ENCODE measurements around the gene PROSER1. TPM values are rescaled to one million over a fixed set of nuclear protein-coding genes. Genes with fewer than 3 reads are reported as not detected.

The PROSER1 gene
- total and polyA plus RNA-seq, 10 of the 15 experiments (the other 5 are each of a cell fraction or from before 2014, with no cell fraction given), result 14.3 to 66.0 (median 26.9) TPM

DNA sequence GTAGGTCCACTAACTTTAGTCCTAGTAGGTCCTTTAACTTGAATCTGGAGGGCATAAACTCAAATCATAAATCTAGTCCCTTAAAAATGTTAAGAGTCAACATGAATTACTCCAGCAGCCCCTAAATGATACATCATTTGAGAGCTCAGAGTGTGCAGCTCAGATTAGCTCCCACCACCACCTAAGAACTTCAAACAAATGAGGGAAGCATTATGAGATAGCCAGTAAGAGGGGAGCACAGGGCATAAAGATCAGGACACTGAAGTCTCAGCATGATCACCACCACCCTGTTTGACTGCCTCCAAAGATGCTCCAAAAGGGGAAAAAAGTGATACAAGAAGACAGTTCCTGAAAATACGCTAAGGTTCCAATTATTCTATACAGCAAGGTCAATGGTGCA lies 5.7 kb downstream of the PROSER1 start:
- TF ChIP-seq, protein P1, sequence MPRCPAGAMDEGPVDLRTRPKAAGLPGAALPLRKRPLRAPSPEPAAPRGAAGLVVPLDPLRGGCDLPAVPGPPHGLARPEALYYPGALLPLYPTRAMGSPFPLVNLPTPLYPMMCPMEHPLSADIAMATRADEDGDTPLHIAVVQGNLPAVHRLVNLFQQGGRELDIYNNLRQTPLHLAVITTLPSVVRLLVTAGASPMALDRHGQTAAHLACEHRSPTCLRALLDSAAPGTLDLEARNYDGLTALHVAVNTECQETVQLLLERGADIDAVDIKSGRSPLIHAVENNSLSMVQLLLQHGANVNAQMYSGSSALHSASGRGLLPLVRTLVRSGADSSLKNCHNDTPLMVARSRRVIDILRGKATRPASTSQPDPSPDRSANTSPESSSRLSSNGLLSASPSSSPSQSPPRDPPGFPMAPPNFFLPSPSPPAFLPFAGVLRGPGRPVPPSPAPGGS (IDR thresholded peaks at IDR 0.05; ENCODE audit: borderline replicate concordance, insufficient read depth, low read depth, low read length, poor library complexity, severe bottlenecking), result no peak
- TF ChIP-seq GATAD2B (conservative IDR thresholded peaks at IDR 0.05; ENCODE audit: low read depth) (no peak), JUNB (IDR thresholded peaks at IDR 0.05) (no peak), RELA (IDR thresholded peaks at IDR 0.05; ENCODE audit: borderline replicate concordance, partially characterized antibody) (no peak), SUPT20H (IDR thresholded peaks at IDR 0.05; ENCODE audit: borderline replicate concordance, control insufficient read depth, low read depth, low read length) (no peak), CREB1 (IDR thresholded peaks at IDR 0.05; ENCODE audit: low read depth) (no peak), RBBP5 (conservative IDR thresholded peaks at IDR 0.05) (no peak), GABPA (IDR thresholded peaks at IDR 0.05; ENCODE audit: low read depth) (no peak), ZZZ3 (IDR thresholded peaks at IDR 0.05; ENCODE audit: control insufficient read depth, insufficient read length, low read depth) (no peak), TCF3 (IDR thresholded peaks at IDR 0.05; ENCODE audit: borderline replicate concordance, insufficient read depth, low read depth, low read length) (no peak), BCL11A (IDR thresholded peaks at IDR 0.05; ENCODE audit: low read depth, low read length) (no peak), MYC (IDR thresholded peaks at IDR 0.05; ENCODE audit: insufficient read depth, insufficient read length, insufficient replicate concordance, low read length, severe bottlenecking) (no peak), BMI1 (IDR thresholded peaks at IDR 0.05; ENCODE audit: borderline replicate concordance) (no peak), ZBED1 (IDR thresholded peaks at IDR 0.05; ENCODE audit: borderline replicate concordance) (no peak), BHLHE40 (IDR thresholded peaks at IDR 0.05; ENCODE audit: borderline replicate concordance in 1 of 2, low read depth in 2 of 2, low read length in 1 of 2) (no peak), JUND (IDR thresholded peaks at IDR 0.05; ENCODE audit: low read depth, low read length) (no peak), HDAC6 (IDR thresholded peaks at IDR 0.05; ENCODE audit: unreplicated experiment) (no peak)
- TF ChIP-seq, protein P2, sequence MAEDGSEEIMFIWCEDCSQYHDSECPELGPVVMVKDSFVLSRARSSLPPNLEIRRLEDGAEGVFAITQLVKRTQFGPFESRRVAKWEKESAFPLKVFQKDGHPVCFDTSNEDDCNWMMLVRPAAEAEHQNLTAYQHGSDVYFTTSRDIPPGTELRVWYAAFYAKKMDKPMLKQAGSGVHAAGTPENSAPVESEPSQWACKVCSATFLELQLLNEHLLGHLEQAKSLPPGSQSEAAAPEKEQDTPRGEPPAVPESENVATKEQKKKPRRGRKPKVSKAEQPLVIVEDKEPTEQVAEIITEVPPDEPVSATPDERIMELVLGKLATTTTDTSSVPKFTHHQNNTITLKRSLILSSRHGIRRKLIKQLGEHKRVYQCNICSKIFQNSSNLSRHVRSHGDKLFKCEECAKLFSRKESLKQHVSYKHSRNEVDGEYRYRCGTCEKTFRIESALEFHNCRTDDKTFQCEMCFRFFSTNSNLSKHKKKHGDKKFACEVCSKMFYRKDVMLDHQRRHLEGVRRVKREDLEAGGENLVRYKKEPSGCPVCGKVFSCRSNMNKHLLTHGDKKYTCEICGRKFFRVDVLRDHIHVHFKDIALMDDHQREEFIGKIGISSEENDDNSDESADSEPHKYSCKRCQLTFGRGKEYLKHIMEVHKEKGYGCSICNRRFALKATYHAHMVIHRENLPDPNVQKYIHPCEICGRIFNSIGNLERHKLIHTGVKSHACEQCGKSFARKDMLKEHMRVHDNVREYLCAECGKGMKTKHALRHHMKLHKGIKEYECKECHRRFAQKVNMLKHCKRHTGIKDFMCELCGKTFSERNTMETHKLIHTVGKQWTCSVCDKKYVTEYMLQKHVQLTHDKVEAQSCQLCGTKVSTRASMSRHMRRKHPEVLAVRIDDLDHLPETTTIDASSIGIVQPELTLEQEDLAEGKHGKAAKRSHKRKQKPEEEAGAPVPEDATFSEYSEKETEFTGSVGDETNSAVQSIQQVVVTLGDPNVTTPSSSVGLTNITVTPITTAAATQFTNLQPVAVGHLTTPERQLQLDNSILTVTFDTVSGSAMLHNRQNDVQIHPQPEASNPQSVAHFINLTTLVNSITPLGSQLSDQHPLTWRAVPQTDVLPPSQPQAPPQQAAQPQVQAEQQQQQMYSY (CRISPR knock-in tag; IDR thresholded peaks at IDR 0.05), result no peak
- TF ChIP-seq, protein P3, sequence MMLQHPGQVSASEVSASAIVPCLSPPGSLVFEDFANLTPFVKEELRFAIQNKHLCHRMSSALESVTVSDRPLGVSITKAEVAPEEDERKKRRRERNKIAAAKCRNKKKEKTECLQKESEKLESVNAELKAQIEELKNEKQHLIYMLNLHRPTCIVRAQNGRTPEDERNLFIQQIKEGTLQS (IDR thresholded peaks at IDR 0.05; ENCODE audit: borderline replicate concordance, extremely low read depth, low read depth, low read length), result no peak
- no peak for FAIRE-seq
- no peaks in the 10 kb centered on the region; the same call in 1 of the 2 replicates for H3K4me1 ChIP-seq (ENCODE audit: control insufficient read depth, insufficient read depth, low read length)
- no peak for DNase-seq (ENCODE audit: low read depth, low spot score)
- peaks cover 58% of the 10 kb centered on the region for H3K79me2 ChIP-seq (ENCODE audit: control insufficient read depth, insufficient read depth, low read length)
- H3K9me3 ChIP-seq (replicated peaks; ENCODE audit: control insufficient read depth, insufficient read depth, low read length), result no peaks in the 10 kb centered on the region
- peak; percentile 5; the same call in 1 of the 3 replicates for ATAC-seq
- no peaks in the 10 kb centered on the region for H4K20me1 ChIP-seq (ENCODE audit: control insufficient read depth, insufficient read depth)
- 94% methylated on average over 1 of the region's 1 CpG for WGBS (ENCODE audit: insufficient coverage, insufficient replicate concordance, low lambda C conversion rate, missing lambda C conversion rate)
- no peak overlapping the region for H3K9ac ChIP-seq (ENCODE audit: control insufficient read depth, insufficient read depth, low read length)
- CTCF ChIA-PET, result interaction anchor here (1.0 to 2.5 kb wide), 8 partner anchors 9 to 628 kb away, joined by 3 to 13 read pairs (median 4); no protein-coding TSS in a partner anchor
- H3K27me3 ChIP-seq (replicated peaks in 1 of 2; ENCODE audit: control insufficient read depth in 2 of 2, insufficient read depth in 2 of 2, low read length in 1 of 2), result no peaks in the 10 kb centered on the region
- peaks cover 0 to 13% of the 10 kb centered on the region in 2 experiments; a peak in 3 of 4 replicates for H3K36me3 ChIP-seq (ENCODE audit: control insufficient read depth in 2 of 2, insufficient read depth in 2 of 2, low read length in 1 of 2)
- in situ Hi-C loops (cut with MboI) (no loop called here), intact Hi-C loops (cut with micrococcal nuclease; ENCODE audit: unreplicated experiment) (loop anchor here (10.0 kb wide), 1 partner anchor 687 kb away; the partner anchor contains the start of gene UFM1)
- RAD21 ChIA-PET (ENCODE audit: unreplicated experiment), result interaction anchor here (1.0 to 1.4 kb wide), 3 partner anchors 12 to 19 kb away, joined by 4 read pairs; no protein-coding TSS in a partner anchor
- SMC1A ChIA-PET (ENCODE audit: uncharacterized antibody, unreplicated experiment), result interaction anchor here (0.7 to 1.6 kb wide), 4 partner anchors 12 to 911 kb away, joined by 3 to 8 read pairs (median 4); no protein-coding TSS in a partner anchor
- BruUV-seq (replicated peaks), result no TSS peak
- POLR2A ChIA-PET, result interaction anchor here (0.7 to 1.8 kb wide), 2 partner anchors 8 to 51 kb away, joined by 3 to 4 read pairs; no protein-coding TSS in a partner anchor
- no peak overlapping the region for H3K27ac ChIP-seq (ENCODE audit: control insufficient read depth, insufficient read depth)
- H3K4me3 ChIP-seq, result no peak overlapping the region
- no peak overlapping the region for H2AFZ ChIP-seq (ENCODE audit: control insufficient read depth, low read depth, low read length)
- 0 out of 2 replicates have a peak overlapping the region, but pooled peaks have one; percentile 28 for H3K4me2 ChIP-seq (ENCODE audit: control insufficient read depth, insufficient read depth)

Data from GM12878 (cell line).